Trophoblast cell (in vitro differentiated cells and primary cell): ENCODE data around the gene PTPRU.

Source experiments
- DNase-seq, 2 donors: peaks; one replicate each; pipeline ENCODE4 v3.0.0-alpha.2; 2016
- H2AFZ ChIP-seq: 2 replicates; pipeline ENCODE4 v1.6.1; 2013; ENCODE audit warnings: low read length, moderate library complexity, mild to moderate bottlenecking; ENCODE audit not compliant: insufficient read depth, poor library complexity
- H2AK5ac ChIP-seq: 2 replicates; pipeline ENCODE4 v1.6.1; 2013; ENCODE audit warnings: mild to moderate bottlenecking, low read length
- H2BK120ac ChIP-seq: 2 replicates; pipeline ENCODE4 v1.6.1; 2013; ENCODE audit warnings: low read length, mild to moderate bottlenecking, moderate library complexity; ENCODE audit not compliant: insufficient read depth, poor library complexity
- H2BK12ac ChIP-seq: 2 replicates; pipeline ENCODE4 v1.6.1; 2013; ENCODE audit warnings: mild to moderate bottlenecking, low read length, moderate library complexity
- H2BK5ac ChIP-seq: 2 replicates; pipeline ENCODE4 v1.6.1; 2013; ENCODE audit warnings: low read length, low read depth, moderate library complexity, mild to moderate bottlenecking; ENCODE audit not compliant: poor library complexity
- H3K14ac ChIP-seq: 2 replicates; pipeline ENCODE4 v1.6.1; 2013; ENCODE audit warnings: mild to moderate bottlenecking, low read length
- H3K18ac ChIP-seq: 2 replicates; pipeline ENCODE4 v1.6.1; 2013; ENCODE audit warnings: mild to moderate bottlenecking, low read length
- H3K23ac ChIP-seq: 2 replicates; pipeline ENCODE4 v1.6.1; 2013; ENCODE audit warnings: low read length
- H3K27ac ChIP-seq: 2 replicates; pipeline ENCODE4 v1.5.1; 2013; ENCODE audit warnings: low read depth, mild to moderate bottlenecking, inconsistent platforms, low read length, moderate library complexity
- H3K27me3 ChIP-seq: 2 replicates; pipeline ENCODE4 v1.6.1; 2013; ENCODE audit warnings: inconsistent platforms, mild to moderate bottlenecking, low read length, moderate library complexity; ENCODE audit not compliant: insufficient read depth
- H3K36me3 ChIP-seq, 2 experiments: 1 replicate in 1 of 2; 2 replicates in 1 of 2; pipeline ENCODE4 v1.6.1; 2013; ENCODE audit warnings: low read length in 2 of 2, mild to moderate bottlenecking in 2 of 2, moderate library complexity in 1 of 2; ENCODE audit not compliant: insufficient read depth in 2 of 2, control insufficient read depth in 1 of 2
- H3K4ac ChIP-seq: 2 replicates; pipeline ENCODE4 v1.6.1; 2013; ENCODE audit warnings: low read depth, mild to moderate bottlenecking, low read length, moderate library complexity
- H3K4me1 ChIP-seq, 2 experiments: 1 replicate in 1 of 2; 2 replicates in 1 of 2; pipeline ENCODE4 v1.6.1; 2013; ENCODE audit warnings: low read length in 2 of 2, mild to moderate bottlenecking in 2 of 2, moderate library complexity in 1 of 2; ENCODE audit not compliant: insufficient read depth in 2 of 2, control insufficient read depth in 1 of 2
- H3K4me2 ChIP-seq: 2 replicates; pipeline ENCODE4 v1.6.1; 2013; ENCODE audit warnings: inconsistent platforms, mild to moderate bottlenecking, low read length, moderate library complexity
- H3K4me3 ChIP-seq: 2 replicates; pipeline ENCODE4 v1.5.1; 2013; ENCODE audit warnings: mild to moderate bottlenecking, low read depth, low read length, inconsistent platforms
- H3K79me1 ChIP-seq: one replicate; pipeline ENCODE4 v1.6.1; 2013; ENCODE audit warnings: low read length
- H3K79me2 ChIP-seq: 2 replicates; pipeline ENCODE4 v1.6.1; 2013; ENCODE audit warnings: low read length, mild to moderate bottlenecking; ENCODE audit not compliant: control insufficient read depth, insufficient read depth, poor library complexity
- H3K9ac ChIP-seq: 2 replicates; pipeline ENCODE4 v1.6.1; 2013; ENCODE audit warnings: mild to moderate bottlenecking, low read length
- H3K9me3 ChIP-seq: 2 replicates; pipeline ENCODE4 v1.6.1; 2013; ENCODE audit warnings: low read depth, mild to moderate bottlenecking, control low read depth, inconsistent platforms, low read length; ENCODE audit not compliant: insufficient read depth
- H4K12ac ChIP-seq: 2 replicates; pipeline ENCODE4 v1.6.1; 2013; ENCODE audit warnings: low read depth, mild to moderate bottlenecking, low read length, moderate library complexity
- H4K8ac ChIP-seq: 2 replicates; pipeline ENCODE4 v1.6.1; 2013; ENCODE audit warnings: low read depth, mild to moderate bottlenecking, low read length, moderate library complexity
- H4K91ac ChIP-seq: one replicate; pipeline ENCODE4 v1.6.1; 2013; ENCODE audit warnings: low read depth, mild to moderate bottlenecking, low read length, moderate library complexity
- WGBS: extraction: QIAGEN DNeasy Blood & Tissue Kit; methylation state at CpG from one replicate; pipeline ENCODE4 v1.1.7; 2013; ENCODE audit warnings: missing lambda C conversion rate; ENCODE audit not compliant: insufficient read length, insufficient coverage; ENCODE audit errors: extremely low coverage; 5-methylcytosine and 5-hydroxymethylcytosine counted together

PTPRU gene

DNA sequence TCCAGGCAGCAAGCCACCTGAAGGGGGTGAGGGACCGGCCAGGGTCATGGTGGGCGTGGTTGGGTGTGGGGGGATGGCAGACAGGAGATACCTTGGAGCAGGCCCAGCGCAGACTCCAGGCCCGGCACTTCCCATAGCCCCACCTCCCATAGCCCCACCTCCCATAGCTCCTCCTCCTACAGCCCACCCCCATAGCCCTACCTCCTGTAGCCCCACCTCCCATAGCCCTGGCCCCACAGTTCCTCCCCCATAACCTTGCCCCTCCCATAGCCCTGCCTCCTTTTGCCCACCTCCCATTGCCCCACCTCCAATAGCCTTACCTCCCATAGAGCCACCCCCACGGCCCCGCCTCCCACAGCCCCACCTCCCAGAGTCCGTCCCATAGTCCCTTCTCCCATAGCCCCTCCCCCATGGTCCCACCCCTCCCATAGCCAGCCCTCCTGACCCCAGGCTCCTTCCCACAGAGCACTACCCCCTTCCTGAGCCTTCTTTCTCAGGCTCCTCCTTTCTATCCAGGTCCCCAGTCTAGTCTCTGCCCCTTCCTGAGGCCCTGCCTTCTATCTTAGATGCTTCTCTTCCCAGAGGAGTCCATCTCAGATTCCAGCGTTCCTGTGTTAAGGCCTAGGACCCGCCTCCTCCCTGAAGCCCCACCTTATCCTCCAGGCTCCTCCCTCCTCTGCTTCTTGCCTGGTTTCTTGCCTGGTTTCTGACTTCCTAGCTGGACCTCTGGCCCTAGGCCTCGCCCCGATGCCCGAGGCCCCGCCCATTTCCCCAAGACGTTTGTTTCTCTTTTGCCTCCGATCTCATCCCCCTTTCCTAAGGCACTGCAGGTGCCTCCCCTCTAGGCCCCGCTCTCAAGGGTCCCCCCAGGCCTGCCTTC is 46.8 kb downstream of the PTPRU start:
- peak overlapping the region; percentile 42 for H2AFZ ChIP-seq
- H3K79me2 ChIP-seq: no peaks in the 10 kb centered on the region
- peak overlapping the region; percentile 40 for H3K4me2 ChIP-seq
- peaks cover 13% of the 10 kb centered on the region in 2 experiments for H3K36me3 ChIP-seq
- peak overlapping the region; percentile 43 for H4K8ac ChIP-seq
- peak overlapping the region; percentile 31 for H3K18ac ChIP-seq
- H4K12ac ChIP-seq: peak overlapping the region; percentile 27
- H3K14ac ChIP-seq: peak overlapping the region; percentile 43
- peak overlapping the region; percentile 8 for H3K4ac ChIP-seq
- H2AK5ac ChIP-seq: peak overlapping the region; percentile 23
- H3K23ac ChIP-seq: no peak overlapping the region
- peak overlapping the region; percentile 76 for H4K91ac ChIP-seq
- H3K9me3 ChIP-seq: peaks cover 3% of the 10 kb centered on the region
- peaks cover 6% of the 10 kb centered on the region for H3K79me1 ChIP-seq
- peak overlapping the region; percentile 19 for H3K27ac ChIP-seq
- H2BK5ac ChIP-seq: peak overlapping the region; percentile 31
- peaks cover 7 to 12% of the 10 kb centered on the region in 2 experiments for H3K4me1 ChIP-seq
- peak; percentile 34 to 39 for DNase-seq
- no peaks in the 10 kb centered on the region for H3K27me3 ChIP-seq
- H2BK120ac ChIP-seq: peak overlapping the region; percentile 20
- no CpG with 5 or more reads among the region's 16 CpGs for WGBS
- H3K4me3 ChIP-seq: no peak overlapping the region
- no peak overlapping the region for H3K9ac ChIP-seq
- no peak overlapping the region for H2BK12ac ChIP-seq

GRCh38 chr1:29283804-29284195 is 47.5 kb downstream of the PTPRU start:
- WGBS: no CpG with 5 or more reads among the region's 10 CpGs

DNA sequence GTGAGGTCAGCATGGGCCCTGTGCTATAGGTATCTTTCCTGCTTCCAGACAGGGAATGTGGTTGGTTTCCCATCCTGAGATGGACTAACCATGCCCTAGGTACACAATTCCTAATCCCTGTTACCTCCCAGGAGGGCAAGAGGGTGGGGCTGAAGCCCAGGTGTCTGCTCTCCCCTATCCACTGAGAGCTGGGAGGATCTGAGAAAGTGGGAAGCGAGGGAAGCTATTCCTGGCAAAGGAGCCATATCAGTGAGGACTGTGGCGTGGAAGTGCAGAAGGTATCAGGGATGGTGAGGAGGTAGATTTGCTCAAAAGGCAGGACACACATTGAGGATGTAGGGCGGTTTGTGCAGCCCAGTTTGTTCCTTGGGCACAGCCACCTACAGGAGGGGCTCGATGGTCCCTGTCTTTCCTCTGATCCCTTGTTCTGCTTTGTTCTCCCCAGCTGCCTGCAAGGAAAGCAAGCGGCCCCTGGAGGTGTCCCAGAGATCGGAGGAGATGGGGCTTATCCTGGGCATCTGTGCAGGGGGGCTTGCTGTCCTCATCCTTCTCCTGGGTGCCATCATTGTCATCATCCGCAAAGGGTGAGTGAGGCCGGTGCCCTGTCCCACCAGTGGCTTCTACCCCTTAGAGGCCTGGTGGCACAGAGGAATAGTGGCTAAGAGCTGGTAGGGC is 48.1 kb downstream of the PTPRU start:
- Histone ChIP-seq H3K23ac (no peak overlapping the region), H3K79me2 (no peaks in the 10 kb centered on the region), H3K36me3 (peaks cover 9 to 10% of the 10 kb centered on the region in 2 experiments), H2BK5ac (no peak overlapping the region), H3K4me2 (no peak overlapping the region), H2BK120ac (no peak overlapping the region), H3K27me3 (no peaks in the 10 kb centered on the region), H3K79me1 (peaks cover 6% of the 10 kb centered on the region), H3K27ac (no peak overlapping the region), H3K4ac (no peak overlapping the region), H3K4me3 (no peak overlapping the region), H3K9ac (no peak overlapping the region), H4K12ac (no peak overlapping the region), H2BK12ac (no peak overlapping the region), H3K18ac (no peak overlapping the region), H4K8ac (no peak overlapping the region), H2AK5ac (peak overlapping the region; percentile 9), H3K9me3 (peaks cover 3% of the 10 kb centered on the region), H4K91ac (no peak overlapping the region), H3K4me1 (peaks cover 7 to 12% of the 10 kb centered on the region in 2 experiments), H2AFZ (no peak overlapping the region), H3K14ac (no peak overlapping the region)
- no CpG with 5 or more reads among the region's 8 CpGs for WGBS
- DNase-seq: no peak

More at GRCh38 chr1:29283804-29284195, 47.5 kb downstream of the PTPRU start:
- Histone ChIP-seq H3K23ac (no peak overlapping the region), H3K14ac (peak overlapping the region; percentile 43), H4K8ac (peak overlapping the region; percentile 29), H3K9me3 (peaks cover 3% of the 10 kb centered on the region), H3K9ac (no peak overlapping the region), H3K4ac (peak overlapping the region; percentile 8), H3K4me2 (peak overlapping the region; percentile 32), H3K79me2 (no peaks in the 10 kb centered on the region), H3K4me3 (no peak overlapping the region), H3K79me1 (peaks cover 6% of the 10 kb centered on the region), H2BK120ac (peak overlapping the region; percentile 20), H2AK5ac (peak overlapping the region; percentile 23), H2AFZ (peak overlapping the region; percentile 42), H4K91ac (peak overlapping the region; percentile 59), H3K18ac (peak overlapping the region; percentile 27), H4K12ac (peak overlapping the region; percentile 27), H3K4me1 (peaks cover 7 to 12% of the 10 kb centered on the region in 2 experiments), H3K27ac (peak overlapping the region; percentile 19), H3K27me3 (no peaks in the 10 kb centered on the region), H2BK12ac (no peak overlapping the region), H2BK5ac (no peak overlapping the region), H3K36me3 (peaks cover 13 to 14% of the 10 kb centered on the region in 2 experiments)
- DNase-seq: no peak

DNA sequence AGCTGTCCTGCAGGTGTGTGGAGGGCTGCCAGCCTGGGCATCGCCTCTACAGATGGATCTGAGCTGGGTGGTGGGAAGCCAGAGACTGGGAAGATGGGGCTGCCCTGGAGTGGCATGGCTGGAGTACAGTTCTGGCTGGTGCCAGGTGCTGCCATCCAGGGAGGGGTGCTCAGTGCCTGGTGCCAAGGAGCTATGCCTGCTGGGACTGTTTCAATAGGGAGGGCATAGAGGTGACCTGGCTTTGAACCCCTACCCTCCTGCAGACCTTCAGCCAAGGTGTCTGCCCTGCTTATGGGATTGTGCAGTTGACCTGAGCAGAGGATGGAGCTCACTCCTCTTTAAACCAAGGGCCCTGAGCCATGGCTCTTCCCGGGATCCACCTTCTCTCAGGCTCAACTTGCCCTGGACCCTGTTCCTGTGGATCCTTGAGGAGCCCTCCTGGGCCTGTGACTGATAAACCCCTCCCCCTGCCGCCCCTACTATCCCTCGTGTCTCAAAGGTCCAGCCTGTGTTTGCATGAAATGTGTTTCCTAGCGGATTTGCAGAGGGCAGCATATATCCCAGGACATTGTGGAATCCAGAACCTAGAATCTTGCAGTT is 48.7 kb downstream of the PTPRU start:
- H4K91ac ChIP-seq: no peak overlapping the region
- no peak overlapping the region for H3K9ac ChIP-seq
- H2BK12ac ChIP-seq: no peak overlapping the region
- no peak overlapping the region for H3K23ac ChIP-seq
- no peak overlapping the region for H2BK5ac ChIP-seq
- H3K27ac ChIP-seq: no peak overlapping the region
- H4K12ac ChIP-seq: no peak overlapping the region
- no peaks in the 10 kb centered on the region for H3K27me3 ChIP-seq
- H3K9me3 ChIP-seq: peaks cover 3% of the 10 kb centered on the region
- H3K4ac ChIP-seq: no peak overlapping the region
- H2BK120ac ChIP-seq: no peak overlapping the region
- peaks cover 6 to 14% of the 10 kb centered on the region in 2 experiments for H3K36me3 ChIP-seq
- peaks cover 6% of the 10 kb centered on the region for H3K79me1 ChIP-seq
- H3K4me3 ChIP-seq: no peak overlapping the region
- no CpG with 5 or more reads among the region's 5 CpGs for WGBS
- H2AK5ac ChIP-seq: peak overlapping the region; percentile 9
- H3K79me2 ChIP-seq: no peaks in the 10 kb centered on the region
- H3K4me2 ChIP-seq: no peak overlapping the region
- no peak overlapping the region for H2AFZ ChIP-seq
- H3K14ac ChIP-seq: no peak overlapping the region
- H3K4me1 ChIP-seq: peaks cover 7 to 12% of the 10 kb centered on the region in 2 experiments
- H4K8ac ChIP-seq: no peak overlapping the region
- no peak overlapping the region for H3K18ac ChIP-seq
- no peak for DNase-seq
